NCI-H510A treated with DMSO at 0.1 percent for 48 hours (cell line): ENCODE measurements around the gene MCC.
"Not testable (repeated sequence)": the region's sequence is repeated elsewhere in the genome, so short reads cannot be mapped to it uniquely, and the experiment has no call there.

Experiments used
- DNase-seq: peaks from one replicate; lab custom pipeline; 2025; lab: John Stamatoyannopoulos, UW

The MCC gene

GRCh38 chr5:113490317-113490716, 2.1 kb upstream of the MCC start:
- DNase-seq: no peak

- DNase-seq: no peak
Measured at GRCh38 chr5:113489299-113489698, 1.0 kb upstream of the MCC start.

- DNase-seq: peak; percentile 11
Measured at GRCh38 chr5:113488645-113489184, 462 bp upstream of the MCC start.

- no peak for DNase-seq
Measured at GRCh38 chr5:113487416-113487780, 855 bp downstream of the MCC start.

GRCh38 chr5:113480243-113480642, 8.0 kb downstream of the MCC start:
- no peak for DNase-seq

GRCh38 chr5:113478691-113479090, 9.6 kb downstream of the MCC start:
- no peak for DNase-seq

GRCh38 chr5:113474100-113474728, 14.0 kb downstream of the MCC start:
- no peak for DNase-seq

- DNase-seq: no peak
Measured at GRCh38 chr5:113463032-113463431, 25.2 kb downstream of the MCC start.

GRCh38 chr5:113457106-113457505, 31.1 kb downstream of the MCC start:
- DNase-seq: not testable (repeated sequence)

- no peak for DNase-seq
Measured at GRCh38 chr5:113452941-113453340, 35.3 kb downstream of the MCC start.

- DNase-seq: no peak
Measured at GRCh38 chr5:113451797-113452196, 36.5 kb downstream of the MCC start.

GRCh38 chr5:113450929-113451328, 37.3 kb downstream of the MCC start:
- no peak for DNase-seq

- DNase-seq: no peak
Measured at GRCh38 chr5:113450462-113450861, 37.8 kb downstream of the MCC start.

- no peak for DNase-seq
Measured at GRCh38 chr5:113448252-113448651, 40.0 kb downstream of the MCC start.

- DNase-seq: no peak
Measured at GRCh38 chr5:113447498-113448050, 40.7 kb downstream of the MCC start.

- no peak for DNase-seq
Measured at GRCh38 chr5:113446358-113446927, 41.8 kb downstream of the MCC start.

- no peak for DNase-seq
Measured at GRCh38 chr5:113437111-113437510, 51.1 kb downstream of the MCC start.

- DNase-seq: no peak
Measured at GRCh38 chr5:113435575-113435974, 52.7 kb downstream of the MCC start.

GRCh38 chr5:113434889-113435288, 53.4 kb downstream of the MCC start, which contains the start of gene TSSK1B:
Gene TSSK1B, minus strand, starts transcription at chr5:113434989. Its CDS starts 150 bp downstream, at chr5:113434839.
- DNase-seq: no peak

GRCh38 chr5:113433862-113434612, 54.2 kb downstream of the MCC start:
- no peak for DNase-seq

- DNase-seq: no peak
Measured at GRCh38 chr5:113433071-113433470, 55.2 kb downstream of the MCC start.

- no peak for DNase-seq
Measured at GRCh38 chr5:113427871-113428574, 60.2 kb downstream of the MCC start.
